ENCODE data around the gene RRBP1.

Gene RRBP1

GRCh38 chr20:17617868-17618672 is 64.0 kb downstream of the RRBP1 start:
- no peak for DNase-seq

GRCh38 chr20:17617212-17617867 is 64.7 kb downstream of the RRBP1 start:
- peak; percentile 40 for DNase-seq

- DNase-seq = no peak
Measured at GRCh38 chr20:17616480-17617211, 65.4 kb downstream of the RRBP1 start.

GRCh38 chr20:17615645-17616479 is 66.2 kb downstream of the RRBP1 start:
- DNase-seq = no peak

GRCh38 chr20:17614812-17615644 is 67.0 kb downstream of the RRBP1 start:
- no peak for DNase-seq

GRCh38 chr20:17614176-17614811 is 67.7 kb downstream of the RRBP1 start:
- DNase-seq = no peak

- DNase-seq = no peak
Measured at GRCh38 chr20:17613328-17614175, 68.5 kb downstream of the RRBP1 start.

- no peak for DNase-seq
Measured at GRCh38 chr20:17612992-17613327, 69.1 kb downstream of the RRBP1 start.

- peak; percentile 69 for DNase-seq
Measured at GRCh38 chr20:17612287-17612991, 69.6 kb downstream of the RRBP1 start.

GRCh38 chr20:17611540-17612286 is 70.3 kb downstream of the RRBP1 start:
- no peak for DNase-seq

- DNase-seq = no peak
Measured at GRCh38 chr20:17611290-17611539, 70.8 kb downstream of the RRBP1 start.

GRCh38 chr20:17610566-17611289 is 71.3 kb downstream of the RRBP1 start:
- peak; percentile 54 for DNase-seq

- no peak for DNase-seq
Measured at GRCh38 chr20:17609811-17610377, 72.1 kb downstream of the RRBP1 start.

- no peak for DNase-seq
Measured at GRCh38 chr20:17608701-17609497, 73.1 kb downstream of the RRBP1 start.

GRCh38 chr20:17606001-17606400 is 76.0 kb downstream of the RRBP1 start:
- DNase-seq = no peak

GRCh38 chr20:17605131-17605660 is 76.8 kb downstream of the RRBP1 start:
- no peak for DNase-seq

GRCh38 chr20:17602493-17602892 is 79.5 kb downstream of the RRBP1 start:
- no peak for DNase-seq

Data from CD4-positive, alpha-beta T cell treated with Interleukin-15 for 1 hour (primary cell).